LNCaP clone FGC (cell line): ENCODE results near the gene PLA2G2E.

Experiments
- DNase-seq: peaks from one replicate; pipeline ENCODE4 v3.0.0-alpha.2; 2011; ENCODE audit warnings: low read depth
- H3K4me3 ChIP-seq: 2 replicates; pipeline ENCODE4 v1.5.1; 2011; ENCODE audit warnings: mild to moderate bottlenecking, low read depth, low read length, control low read depth
- TF ChIP-seq, protein P1 (sequence below): IDR thresholded peaks from 2 replicates; pipeline ENCODE4 v1.5.1; 2012; ENCODE audit warnings: mild to moderate bottlenecking; ENCODE audit not compliant: control insufficient read depth, insufficient read depth; ENCODE audit errors: extremely low read depth

The PLA2G2E gene

DNA sequence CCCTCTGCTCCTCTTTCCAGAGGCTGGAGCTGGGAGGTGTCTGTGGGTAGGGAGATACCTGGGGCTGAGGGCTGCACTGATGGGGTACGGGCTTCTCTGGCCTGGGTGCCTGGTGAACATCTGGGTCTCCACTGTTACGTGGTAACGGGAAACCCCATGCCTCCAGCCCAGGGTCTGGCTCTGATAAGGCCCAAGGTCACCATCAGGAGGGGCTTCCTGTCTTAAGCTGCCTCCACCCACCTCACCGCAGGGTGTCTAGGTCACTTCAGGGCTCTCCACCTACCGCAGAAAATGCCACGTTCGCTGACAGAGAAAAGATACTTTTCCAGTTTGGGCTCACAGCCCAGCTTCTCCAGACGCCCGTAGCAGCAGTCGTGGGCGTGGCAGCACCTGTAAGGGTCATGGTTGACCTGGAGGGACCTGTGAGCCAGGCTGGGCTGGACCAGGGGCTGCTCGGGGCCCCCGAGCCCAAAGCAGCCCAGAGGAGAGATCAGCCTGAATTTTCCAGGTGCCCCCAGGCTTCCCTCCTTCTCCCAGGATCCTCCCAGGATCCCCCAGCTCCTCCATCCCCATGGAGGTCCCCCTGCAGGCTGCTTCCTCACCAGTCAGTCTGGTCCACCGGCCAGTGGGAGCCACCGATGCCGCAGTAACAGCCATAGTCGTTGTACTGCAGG lies 1.3 kb downstream of the PLA2G2E start:
- TF ChIP-seq, protein P1, sequence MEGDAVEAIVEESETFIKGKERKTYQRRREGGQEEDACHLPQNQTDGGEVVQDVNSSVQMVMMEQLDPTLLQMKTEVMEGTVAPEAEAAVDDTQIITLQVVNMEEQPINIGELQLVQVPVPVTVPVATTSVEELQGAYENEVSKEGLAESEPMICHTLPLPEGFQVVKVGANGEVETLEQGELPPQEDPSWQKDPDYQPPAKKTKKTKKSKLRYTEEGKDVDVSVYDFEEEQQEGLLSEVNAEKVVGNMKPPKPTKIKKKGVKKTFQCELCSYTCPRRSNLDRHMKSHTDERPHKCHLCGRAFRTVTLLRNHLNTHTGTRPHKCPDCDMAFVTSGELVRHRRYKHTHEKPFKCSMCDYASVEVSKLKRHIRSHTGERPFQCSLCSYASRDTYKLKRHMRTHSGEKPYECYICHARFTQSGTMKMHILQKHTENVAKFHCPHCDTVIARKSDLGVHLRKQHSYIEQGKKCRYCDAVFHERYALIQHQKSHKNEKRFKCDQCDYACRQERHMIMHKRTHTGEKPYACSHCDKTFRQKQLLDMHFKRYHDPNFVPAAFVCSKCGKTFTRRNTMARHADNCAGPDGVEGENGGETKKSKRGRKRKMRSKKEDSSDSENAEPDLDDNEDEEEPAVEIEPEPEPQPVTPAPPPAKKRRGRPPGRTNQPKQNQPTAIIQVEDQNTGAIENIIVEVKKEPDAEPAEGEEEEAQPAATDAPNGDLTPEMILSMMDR: no peak
- no peak overlapping the region for H3K4me3 ChIP-seq
- DNase-seq: no peak

DNA sequence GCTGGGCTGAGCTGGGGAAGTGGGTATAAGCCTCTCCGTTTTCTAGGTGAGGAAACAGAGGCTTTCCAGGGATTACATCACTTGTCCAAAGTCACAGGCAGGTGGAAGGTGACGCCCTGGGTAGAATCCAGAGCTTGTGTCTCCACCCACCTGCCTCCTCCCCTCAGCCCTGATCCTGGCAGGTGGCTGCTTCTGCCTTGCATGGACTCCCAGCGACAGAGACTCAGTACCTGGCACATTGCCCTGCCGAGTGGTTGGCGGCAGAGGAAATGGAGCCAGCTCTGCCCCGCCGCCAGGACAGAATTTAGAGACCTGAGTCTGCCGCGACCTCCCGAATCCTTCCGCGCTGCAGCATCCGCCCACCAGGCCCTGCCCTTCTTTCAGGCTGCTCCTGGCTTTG lies 2.1 kb downstream of the PLA2G2E start:
- TF ChIP-seq, protein P1: no peak
- DNase-seq: peak; percentile 11
- no peak overlapping the region for H3K4me3 ChIP-seq

DNA sequence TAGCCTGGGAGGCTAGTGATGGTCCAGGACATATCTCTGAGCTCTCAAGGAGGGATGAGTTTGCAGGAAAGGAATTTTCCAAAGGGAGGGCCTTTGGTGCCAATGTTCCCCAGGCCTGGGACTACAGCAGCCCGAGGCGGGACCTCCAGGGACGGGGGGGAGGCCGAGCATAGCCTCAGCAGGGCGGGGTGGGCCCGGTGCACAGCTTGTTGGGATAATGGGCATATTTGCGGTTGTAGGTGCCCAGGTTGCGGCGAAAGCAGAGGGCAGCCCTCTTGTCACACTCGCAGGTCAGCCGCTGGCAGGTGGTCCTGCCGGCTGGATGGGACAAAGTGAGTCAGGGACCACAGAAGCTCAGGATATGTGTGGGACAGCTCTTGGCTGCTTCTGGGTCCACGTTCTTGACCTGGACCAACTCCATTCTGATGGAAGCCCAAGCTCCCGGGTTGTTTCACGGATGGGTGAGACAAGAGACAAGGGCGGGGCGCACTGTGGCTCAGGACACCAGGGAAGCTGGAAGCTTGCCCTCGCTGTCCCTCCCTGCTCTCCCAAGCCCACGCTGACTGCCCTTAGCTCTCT lies 3.2 kb downstream of the PLA2G2E start:
- TF ChIP-seq, protein P1: no peak
- H3K4me3 ChIP-seq: no peak overlapping the region

DNA sequence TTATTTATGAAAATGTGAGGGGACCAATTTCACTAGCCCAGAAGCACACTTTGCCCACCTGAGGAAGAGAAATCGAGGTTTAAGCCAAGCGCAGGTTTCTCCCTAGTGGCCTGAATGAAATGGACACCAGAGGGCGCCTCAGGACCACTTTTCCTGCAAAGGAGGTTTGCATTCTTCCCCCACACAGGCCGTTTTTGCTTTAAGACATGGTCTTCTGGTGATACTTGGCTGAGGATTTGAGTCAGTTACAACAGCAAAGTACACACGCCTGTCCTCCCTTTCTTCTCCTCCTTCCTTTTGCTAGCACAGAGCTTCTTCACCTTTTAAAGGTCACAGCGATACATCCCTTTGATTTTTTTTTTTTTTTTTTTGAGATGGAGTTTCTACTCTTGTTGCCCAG lies 5.4 kb downstream of the PLA2G2E start:
- TF ChIP-seq, protein P1: peak; percentile 66
- no peak overlapping the region for H3K4me3 ChIP-seq
- DNase-seq: peak; percentile 37

More for the DNA sequence above, 3.2 kb downstream of the PLA2G2E start:
- DNase-seq: no peak

DNA sequence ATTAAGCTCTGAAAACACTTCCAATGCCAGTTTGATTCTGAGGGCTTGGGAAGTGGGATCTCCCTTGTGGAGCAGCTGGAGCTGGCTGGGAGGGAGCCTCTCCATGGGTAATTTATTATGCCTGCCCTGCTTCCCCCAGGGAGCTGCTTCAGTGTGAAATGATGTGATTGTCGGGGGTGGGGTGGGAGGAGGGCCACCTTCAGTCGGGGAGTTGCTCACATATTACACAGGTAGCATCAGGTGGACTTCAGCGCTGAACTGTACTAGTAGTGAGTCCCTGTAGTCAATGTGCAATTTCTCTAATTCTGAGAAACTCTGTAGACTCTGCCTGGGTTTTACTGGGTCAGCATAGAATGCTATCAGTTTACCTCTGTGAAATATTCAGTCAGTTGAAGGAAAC lies 12.8 kb downstream of the PLA2G2E start:
- TF ChIP-seq, protein P1: no peak
- DNase-seq: no peak
- H3K4me3 ChIP-seq: no peak overlapping the region

DNA sequence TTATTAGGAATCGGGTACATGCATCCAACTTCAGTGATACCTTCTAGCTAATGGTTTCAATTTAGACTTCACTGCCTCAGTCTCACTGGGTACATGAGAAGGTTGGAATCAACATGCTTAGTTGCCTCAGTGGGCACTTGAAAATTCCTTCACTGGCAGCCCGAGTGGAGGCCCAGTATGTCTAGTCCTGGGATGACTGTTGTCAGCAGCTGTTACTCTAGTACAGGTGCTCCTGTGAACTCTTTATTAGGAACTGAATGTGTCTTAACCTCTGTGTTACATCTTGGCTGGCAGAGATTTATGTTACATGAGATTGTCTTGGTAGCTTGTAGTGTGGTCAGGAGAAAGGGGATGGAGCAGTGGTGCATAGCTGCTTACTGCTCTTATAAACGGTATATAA lies 13.4 kb downstream of the PLA2G2E start:
- TF ChIP-seq, protein P1: no peak
- no peak overlapping the region for H3K4me3 ChIP-seq
- DNase-seq: no peak

DNA sequence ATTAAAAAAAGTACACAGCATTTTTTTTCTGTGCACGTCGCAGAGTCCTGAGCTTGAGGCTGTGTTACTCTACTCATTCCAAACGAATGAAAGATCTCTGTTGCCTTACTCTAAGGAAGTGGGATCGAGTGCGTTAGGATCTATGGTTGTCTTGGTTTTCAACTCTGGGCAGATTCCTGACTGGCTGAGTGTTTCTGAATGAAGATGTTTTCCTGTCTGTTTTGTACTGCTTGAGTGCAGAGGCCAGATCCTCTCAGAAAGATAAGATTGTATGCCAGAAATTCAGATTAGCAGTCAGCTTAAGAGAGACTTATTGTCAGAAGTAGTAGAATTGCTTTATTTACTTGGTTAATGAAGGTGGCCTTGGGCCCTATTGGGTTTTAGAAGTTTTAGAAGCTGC lies 14.0 kb downstream of the PLA2G2E start:
- H3K4me3 ChIP-seq: no peak overlapping the region
- TF ChIP-seq, protein P1: no peak
- DNase-seq: no peak
